Body of pancreas (tissue), 4 donors: ENCODE data around the gene ZNF521. TPM values are rescaled to one million over a fixed set of nuclear protein-coding genes. Genes with fewer than 3 reads are reported as not detected.

Source experiments
- ATAC-seq: fragments of 150-250 bp; one replicate; pipeline ENCODE4 v1.9.1; 2016
- DNase-seq, 4 donors: peaks; one replicate each; pipeline ENCODE4 v3.0.0-alpha.2; 2019
- H3K27ac ChIP-seq, 4 donors: fragments of 200-600 bp; sonication (generic); 1 replicate in 3 of 4; 2 replicates in 1 of 4; pipeline versions ENCODE4 v1.5.1 to v1.6.1; 2016 to 2019; ENCODE audit warnings: mild to moderate bottlenecking in 1 of 4, mixed read lengths in 1 of 4, moderate library complexity in 1 of 4
- H3K27me3 ChIP-seq, 2 donors: fragments of 200-600 bp; sonication (generic); one replicate each; pipeline ENCODE4 v1.6.0; 2016; ENCODE audit warnings: mild to moderate bottlenecking in 1 of 2
- H3K36me3 ChIP-seq, 2 donors: fragments of 200-600 bp; sonication (generic); replicated peaks in 1 of 2; 2 replicates each; pipeline ENCODE4 v1.5.1; 2016; ENCODE audit warnings: low read depth in 2 of 2; ENCODE audit not compliant: insufficient read depth in 1 of 2
- H3K4me1 ChIP-seq: fragments of 200-600 bp; sonication (generic); one replicate; pipeline ENCODE4 v1.6.0; 2016
- H3K4me3 ChIP-seq, 2 donors: fragments of 200-600 bp; sonication (generic); 1 replicate in 1 of 2; 2 replicates in 1 of 2; pipeline ENCODE4 v1.5.1; 2016 to 2019
- H3K9me3 ChIP-seq, 3 donors: fragments of 200-600 bp; sonication (generic); 1 replicate in 2 of 3; 2 replicates in 1 of 3; pipeline ENCODE4 v1.5.1; 2016
- CTCF ChIP-seq, 7 experiments: fragments of 450-650 bp in 4 of 7; fragments of 200-600 bp in 3 of 7; sonication (generic) in 3 of 7; IDR thresholded peaks; one replicate each; pipeline ENCODE4 v1.5.1; 2016 to 2019; ENCODE audit warnings: antibody characterized with exemption in 7 of 7
- POLR2A ChIP-seq, 3 donors: fragments of 450-650 bp; IDR thresholded peaks; one replicate each; pipeline ENCODE4 v1.6.1; 2016; ENCODE audit warnings: antibody characterized with exemption in 3 of 3, mild to moderate bottlenecking in 2 of 3
- WGBS, 2 donors: methylation state at CpG; one replicate each; pipeline ENCODE4 v1.1.5; 2017; 5-methylcytosine and 5-hydroxymethylcytosine counted together
- intact Hi-C: fragments of 100-400 bp; cut with DNase I; formaldehyde crosslinking; loops from one replicate; pipeline ENCODE4 v1.15.1; 2023
- total RNA-seq, 2 donors: library from RNA; depleted of rRNA; stranded (reverse); fragments of >200 nt; gene quantifications; one replicate each; pipeline ENCODE4 v1.1.0, GENCODE V29; 2016

ZNF521 gene
- total RNA-seq, 2 donors from 2014 or later: 3.3 to 17.4 TPM

- H3K27me3 ChIP-seq: no peaks in the 10 kb centered on the region
- no peak overlapping the region for H3K4me3 ChIP-seq
- H3K4me1 ChIP-seq: no peaks in the 10 kb centered on the region
- no peak overlapping the region for H3K27ac ChIP-seq
- ATAC-seq (no peak), DNase-seq (no peak)
- 27 to 39% methylated on average over 5 of the region's 5 CpGs for WGBS, 2 donors
- H3K36me3 ChIP-seq: no peaks in the 10 kb centered on the region
- H3K9me3 ChIP-seq: no peaks in the 10 kb centered on the region
- intact Hi-C loops: no loop called here
- TF ChIP-seq POLR2A (IDR thresholded peaks at IDR 0.05): no peak
- no peak for TF ChIP-seq CTCF (IDR thresholded peaks at IDR 0.05)
Measured at GRCh38 chr18:25370391-25370790, 18.4 kb upstream of the ZNF521 start.

- no peaks in the 10 kb centered on the region for H3K36me3 ChIP-seq
- H3K4me1 ChIP-seq: no peaks in the 10 kb centered on the region
- H3K27me3 ChIP-seq: no peaks in the 10 kb centered on the region
- intact Hi-C loops: no loop called here
- DNase-seq (no peak), ATAC-seq (no peak)
- no peak overlapping the region for H3K27ac ChIP-seq
- TF ChIP-seq POLR2A (IDR thresholded peaks at IDR 0.05) (no peak), CTCF (IDR thresholded peaks at IDR 0.05) (no peak)
- H3K4me3 ChIP-seq: no peak overlapping the region
- WGBS, 2 donors: 42 to 56% methylated on average over 3 of the region's 3 CpGs
- H3K9me3 ChIP-seq: no peaks in the 10 kb centered on the region
Measured at GRCh38 chr18:25365242-25365641, 13.3 kb upstream of the ZNF521 start.

GRCh38 chr18:25364732-25365131 lies 12.8 kb upstream of the ZNF521 start:
- TF ChIP-seq POLR2A (IDR thresholded peaks at IDR 0.05) (no peak), CTCF (IDR thresholded peaks at IDR 0.05) (no peak)
- H3K27me3 ChIP-seq: no peaks in the 10 kb centered on the region
- no peaks in the 10 kb centered on the region for H3K9me3 ChIP-seq
- H3K36me3 ChIP-seq: no peaks in the 10 kb centered on the region
- no peak overlapping the region for H3K27ac ChIP-seq
- intact Hi-C loops: no loop called here
- no peak for ATAC-seq
- DNase-seq: no peak
- no peak overlapping the region for H3K4me3 ChIP-seq
- no peaks in the 10 kb centered on the region for H3K4me1 ChIP-seq

- ATAC-seq: no peak
Measured at GRCh38 chr18:25360301-25360899, 8.4 kb upstream of the ZNF521 start.

More at GRCh38 chr18:25360301-25360899, 8.4 kb upstream of the ZNF521 start:
- DNase-seq: no peak
- TF ChIP-seq POLR2A (IDR thresholded peaks at IDR 0.05) (no peak), CTCF (IDR thresholded peaks at IDR 0.05) (no peak)
- no peak overlapping the region for H3K27ac ChIP-seq
- no peaks in the 10 kb centered on the region for H3K9me3 ChIP-seq
- H3K4me1 ChIP-seq: no peaks in the 10 kb centered on the region
- intact Hi-C loops: no loop called here
- no peaks in the 10 kb centered on the region for H3K36me3 ChIP-seq
- H3K27me3 ChIP-seq: no peaks in the 10 kb centered on the region
- WGBS, 2 donors: 55 to 66% methylated on average over 5 of the region's 5 CpGs
- H3K4me3 ChIP-seq: no peak overlapping the region
